ENCODE results near the gene BEX3.

GRCh38 chrX:103343105-103343504 is 33.2 kb upstream of the BEX3 start:
- TF ChIP-seq, protein P1, sequence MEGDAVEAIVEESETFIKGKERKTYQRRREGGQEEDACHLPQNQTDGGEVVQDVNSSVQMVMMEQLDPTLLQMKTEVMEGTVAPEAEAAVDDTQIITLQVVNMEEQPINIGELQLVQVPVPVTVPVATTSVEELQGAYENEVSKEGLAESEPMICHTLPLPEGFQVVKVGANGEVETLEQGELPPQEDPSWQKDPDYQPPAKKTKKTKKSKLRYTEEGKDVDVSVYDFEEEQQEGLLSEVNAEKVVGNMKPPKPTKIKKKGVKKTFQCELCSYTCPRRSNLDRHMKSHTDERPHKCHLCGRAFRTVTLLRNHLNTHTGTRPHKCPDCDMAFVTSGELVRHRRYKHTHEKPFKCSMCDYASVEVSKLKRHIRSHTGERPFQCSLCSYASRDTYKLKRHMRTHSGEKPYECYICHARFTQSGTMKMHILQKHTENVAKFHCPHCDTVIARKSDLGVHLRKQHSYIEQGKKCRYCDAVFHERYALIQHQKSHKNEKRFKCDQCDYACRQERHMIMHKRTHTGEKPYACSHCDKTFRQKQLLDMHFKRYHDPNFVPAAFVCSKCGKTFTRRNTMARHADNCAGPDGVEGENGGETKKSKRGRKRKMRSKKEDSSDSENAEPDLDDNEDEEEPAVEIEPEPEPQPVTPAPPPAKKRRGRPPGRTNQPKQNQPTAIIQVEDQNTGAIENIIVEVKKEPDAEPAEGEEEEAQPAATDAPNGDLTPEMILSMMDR (IDR thresholded peaks at IDR 0.05): peak; percentile 45 to 55 (median 50)
- TF ChIP-seq EP300 (IDR thresholded peaks at IDR 0.05): no peak
- no peak for TF ChIP-seq POLR2AphosphoS5 (IDR thresholded peaks at IDR 0.05)
- no peak for TF ChIP-seq POLR2A (IDR thresholded peaks at IDR 0.05)

All from sigmoid colon (tissue), 4 donors.